Esophagus squamous epithelium (tissue), 5 donors: ENCODE data around the gene PLA2R1. TPM values are rescaled to one million over a fixed set of nuclear protein-coding genes. Genes with fewer than 3 reads are reported as not detected.
A peak's percentile ranks its signal among the peaks of the same experiment; 100 is the strongest.

ENCODE experiments used
- DNase-seq: peaks from one replicate; lab custom pipeline; 2025; lab: John Stamatoyannopoulos, UW
- H3K27ac ChIP-seq, 4 donors: fragments of 200-600 bp; sonication (generic); one replicate each; pipeline ENCODE4 v1.5.1; 2016 to 2019; ENCODE audit warnings: mild to moderate bottlenecking in 1 of 4
- H3K27me3 ChIP-seq, 4 donors: fragments of 200-600 bp; sonication (generic); 1 replicate in 3 of 4; 2 replicates in 1 of 4; pipeline versions ENCODE4 v1.5.1 to v1.6.0; 2017 to 2021; ENCODE audit warnings: antibody characterized with exemption in 1 of 4
- H3K36me3 ChIP-seq, 3 donors: fragments of 200-600 bp; sonication (generic); one replicate each; pipeline ENCODE4 v1.5.1; 2016 to 2019
- H3K4me1 ChIP-seq, 3 donors: fragments of 200-600 bp; sonication (generic); one replicate each; pipeline ENCODE4 v1.5.1; 2017 to 2019
- H3K4me3 ChIP-seq, 4 donors: fragments of 200-600 bp; sonication (generic); 1 replicate in 3 of 4; 2 replicates in 1 of 4; pipeline ENCODE4 v1.5.1; 2016 to 2019; ENCODE audit warnings: mild to moderate bottlenecking in 2 of 4, moderate library complexity in 1 of 4
- H3K9me3 ChIP-seq, 3 donors: fragments of 200-600 bp; sonication (generic); one replicate each; pipeline ENCODE4 v1.5.1; 2016 to 2019
- POLR2A ChIP-seq, 4 donors: fragments of 450-650 bp; IDR thresholded peaks; one replicate each; pipeline ENCODE4 v1.6.1; 2017; ENCODE audit warnings: antibody characterized with exemption in 4 of 4, mild to moderate bottlenecking in 4 of 4, moderate library complexity in 3 of 4
- WGBS, 2 donors: methylation state at CpG; one replicate each; pipeline ENCODE4 v1.1.5; 2018; 5-methylcytosine and 5-hydroxymethylcytosine counted together
- intact Hi-C: fragments of 100-400 bp; cut with DNase I; formaldehyde crosslinking; loops from one replicate; pipeline ENCODE4 v1.15.0; 2022
- total RNA-seq, 4 donors: library from RNA; depleted of rRNA; stranded (reverse); fragments of >200 nt; gene quantifications; one replicate each; pipeline ENCODE4 v1.1.0, GENCODE V29; 2016
- TF ChIP-seq, protein P1 (sequence below), 6 experiments: fragments of 450-650 bp in 4 of 6; fragments of 200-600 bp in 2 of 6; sonication (generic) in 2 of 6; IDR thresholded peaks; one replicate each; pipeline ENCODE4 v1.5.1; 2016 to 2019; ENCODE audit warnings: antibody characterized with exemption in 6 of 6, mild to moderate bottlenecking in 4 of 6, moderate library complexity in 4 of 6
- donor health status: DM: yes; HTN: yes; CAD: no.

The PLA2R1 gene
- total RNA-seq, result 10 to 100 TPM in 3 of 4 donors, 1 to 10 TPM in 1; 9.2 to 18.9 (median 12.3) TPM

DNA sequence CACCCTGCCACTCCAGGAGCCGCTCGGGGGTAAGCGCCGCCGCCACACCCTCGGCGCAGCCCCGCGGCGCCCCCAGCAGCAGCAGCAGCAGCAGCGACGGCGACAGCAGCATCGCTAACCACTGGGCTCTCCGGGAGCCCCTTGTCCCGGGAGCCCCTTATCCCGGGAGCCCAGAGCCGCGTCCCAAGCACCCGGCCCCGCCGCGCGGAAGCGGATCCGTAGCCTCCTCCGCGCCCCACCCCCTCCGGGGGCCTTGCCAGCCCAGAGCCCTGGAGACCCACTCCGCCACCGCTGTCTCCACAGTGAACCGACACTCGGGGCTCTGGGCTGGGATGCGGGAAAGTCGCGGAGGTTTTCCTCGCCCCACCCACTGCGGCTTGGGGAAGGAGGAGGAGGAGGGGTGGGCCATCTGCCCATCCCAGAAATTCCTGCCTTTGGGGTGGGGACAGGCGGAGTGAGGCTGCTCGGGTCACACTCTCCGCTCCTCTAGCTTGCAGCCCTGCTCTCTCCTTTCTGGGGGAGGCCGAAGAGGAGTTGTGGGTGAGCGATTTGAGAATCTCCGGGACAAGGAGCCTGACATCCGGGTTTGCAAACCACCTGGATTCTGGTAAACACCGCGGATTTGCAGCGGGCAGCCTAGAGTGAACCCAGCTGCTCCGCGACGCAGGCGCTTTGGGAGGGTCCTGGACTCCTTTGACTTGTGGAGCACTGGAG is at the start of gene PLA2R1:
Gene PLA2R1 (minus strand): TSS at position 324 of the 714 bp plus-strand sequence. CDS start 212 bp downstream, at position 112.
- WGBS, 2 donors, result 0 to 3% methylated on average over 2 to 11 of the region's 52 CpGs
- no peaks in the 10 kb centered on the region for H3K36me3 ChIP-seq
- H3K4me1 ChIP-seq, result peaks cover 13 to 35% (median 16%) of the 10 kb centered on the region in 3 donors
- H3K27me3 ChIP-seq, result peaks cover 0 to 6% (median 0%) of the 10 kb centered on the region in 4 donors
- no peak for DNase-seq
- peak within 1 kb of the TSS; percentile 68 to 89 (median 88) for H3K27ac ChIP-seq
- intact Hi-C loops, result no loop called here
- peak within 1 kb of the TSS; percentile 82 to 88 (median 86) for H3K4me3 ChIP-seq
- TF ChIP-seq, protein P1, sequence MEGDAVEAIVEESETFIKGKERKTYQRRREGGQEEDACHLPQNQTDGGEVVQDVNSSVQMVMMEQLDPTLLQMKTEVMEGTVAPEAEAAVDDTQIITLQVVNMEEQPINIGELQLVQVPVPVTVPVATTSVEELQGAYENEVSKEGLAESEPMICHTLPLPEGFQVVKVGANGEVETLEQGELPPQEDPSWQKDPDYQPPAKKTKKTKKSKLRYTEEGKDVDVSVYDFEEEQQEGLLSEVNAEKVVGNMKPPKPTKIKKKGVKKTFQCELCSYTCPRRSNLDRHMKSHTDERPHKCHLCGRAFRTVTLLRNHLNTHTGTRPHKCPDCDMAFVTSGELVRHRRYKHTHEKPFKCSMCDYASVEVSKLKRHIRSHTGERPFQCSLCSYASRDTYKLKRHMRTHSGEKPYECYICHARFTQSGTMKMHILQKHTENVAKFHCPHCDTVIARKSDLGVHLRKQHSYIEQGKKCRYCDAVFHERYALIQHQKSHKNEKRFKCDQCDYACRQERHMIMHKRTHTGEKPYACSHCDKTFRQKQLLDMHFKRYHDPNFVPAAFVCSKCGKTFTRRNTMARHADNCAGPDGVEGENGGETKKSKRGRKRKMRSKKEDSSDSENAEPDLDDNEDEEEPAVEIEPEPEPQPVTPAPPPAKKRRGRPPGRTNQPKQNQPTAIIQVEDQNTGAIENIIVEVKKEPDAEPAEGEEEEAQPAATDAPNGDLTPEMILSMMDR (IDR thresholded peaks at IDR 0.05), result no peak
- TF ChIP-seq POLR2A (IDR thresholded peaks at IDR 0.05), result peak in 1 of 4 donors; percentile 17
- no peaks in the 10 kb centered on the region for H3K9me3 ChIP-seq

DNA sequence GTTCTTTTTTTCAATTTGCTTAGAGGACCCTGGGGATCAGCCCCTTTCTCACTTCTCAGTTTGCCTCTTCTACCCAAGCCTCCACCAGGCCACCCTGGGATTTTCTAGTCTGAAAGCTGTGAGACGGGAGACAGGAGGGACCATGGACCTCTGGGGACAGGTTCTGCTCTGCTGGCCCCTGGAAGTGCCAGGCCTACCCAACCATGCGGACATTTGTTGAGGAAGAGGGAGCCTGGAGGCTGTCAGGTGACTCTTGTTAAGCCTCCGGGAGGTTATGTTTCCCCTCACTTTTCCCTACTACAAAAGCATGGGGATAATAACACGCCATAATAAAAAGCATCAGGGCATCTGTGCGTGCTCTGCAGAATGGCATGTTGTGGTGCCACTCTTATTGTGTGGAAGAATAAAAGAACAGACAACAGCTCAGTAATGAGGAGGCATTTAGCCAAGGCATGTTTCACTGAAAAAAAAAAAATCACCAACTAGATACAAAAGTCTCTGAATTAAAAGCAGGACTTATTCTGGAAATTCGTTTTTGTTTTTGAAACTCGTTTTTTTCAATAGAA is 48.3 kb upstream of the PLA2R1 start:
- Histone ChIP-seq H3K9me3 (no peaks in the 10 kb centered on the region), H3K27ac (peak overlapping the region in 3 of 4 donors; percentile 44 to 82 (median 72)), H3K4me3 (no peak overlapping the region), H3K36me3 (peaks cover 0 to 21% (median 0%) of the 10 kb centered on the region in 3 donors), H3K27me3 (no peaks in the 10 kb centered on the region), H3K4me1 (peaks cover 0 to 40% (median 5%) of the 10 kb centered on the region in 3 donors)
- WGBS, 2 donors, result 56 to 62% methylated on average over 7 of the region's 7 CpGs
- no peak for DNase-seq
- TF ChIP-seq, protein P1 (IDR thresholded peaks at IDR 0.05), result no peak
- TF ChIP-seq POLR2A (IDR thresholded peaks at IDR 0.05), result no peak
- intact Hi-C loops, result no loop called here

DNA sequence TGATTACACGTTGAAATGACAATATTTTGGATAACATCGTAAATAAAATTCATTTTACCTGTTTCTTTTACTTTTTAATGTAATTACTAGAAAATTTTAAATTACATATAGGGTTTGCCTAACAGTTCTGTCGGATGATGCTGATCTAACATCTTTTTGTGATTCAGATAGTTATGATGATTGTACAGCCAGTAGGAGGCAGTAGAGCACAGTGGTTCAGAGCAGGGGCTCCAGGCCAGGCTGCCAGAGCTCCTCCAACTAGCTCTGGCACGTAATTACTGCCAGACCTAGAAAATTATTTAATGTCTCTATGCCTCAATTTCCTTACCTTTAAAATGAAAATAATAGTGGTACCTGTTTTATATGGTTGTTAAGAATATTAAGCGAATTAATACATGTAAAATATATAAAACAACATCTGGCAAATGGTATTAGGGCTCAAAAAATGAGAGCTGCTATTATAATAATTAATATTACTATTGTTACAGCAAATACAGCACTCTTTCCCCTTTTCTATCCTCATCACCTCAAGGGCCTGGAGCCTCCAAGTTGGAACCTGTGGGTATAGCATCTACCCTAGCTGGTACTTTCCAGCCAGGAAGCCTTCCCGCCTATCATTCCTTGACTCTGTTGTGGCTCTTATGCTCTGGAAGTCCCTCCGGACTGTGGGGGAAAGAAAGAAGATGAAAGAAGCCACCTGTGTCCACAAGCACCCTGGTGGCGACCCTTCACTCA is 47.7 kb upstream of the PLA2R1 start:
- Histone ChIP-seq H3K27me3 (no peaks in the 10 kb centered on the region), H3K36me3 (peaks cover 0 to 27% (median 0%) of the 10 kb centered on the region in 3 donors), H3K27ac (peak overlapping the region in 3 of 4 donors; percentile 59 to 82 (median 72)), H3K4me3 (no peak overlapping the region), H3K4me1 (peaks cover 0 to 35% (median 5%) of the 10 kb centered on the region in 3 donors), H3K9me3 (no peaks in the 10 kb centered on the region)
- TF ChIP-seq, protein P1 (IDR thresholded peaks at IDR 0.05), result peak; percentile 47 to 87 (median 74)
- no peak for TF ChIP-seq POLR2A (IDR thresholded peaks at IDR 0.05)
- DNase-seq, result no peak
- intact Hi-C loops, result no loop called here
- 32% methylated on average over 8 of the region's 8 CpGs for WGBS, 2 donors

DNA sequence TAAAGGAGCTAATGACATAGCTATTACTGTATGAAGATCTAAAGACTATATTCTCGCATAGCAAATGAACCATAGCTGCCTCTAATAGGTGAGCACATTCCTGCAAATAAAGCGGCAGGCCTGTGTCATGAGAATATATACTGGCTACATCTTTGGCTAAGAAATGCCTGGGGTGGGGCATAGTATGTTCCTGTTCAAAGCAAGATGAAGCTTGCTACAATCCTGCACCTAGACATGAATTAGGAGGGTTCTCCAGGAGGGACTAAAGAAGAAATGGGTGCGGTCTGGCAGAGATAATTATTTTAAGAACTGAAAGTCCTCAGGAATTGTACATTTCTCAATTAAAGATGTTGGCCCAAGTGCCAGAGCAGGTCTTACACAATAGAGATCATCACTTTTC is 46.8 kb upstream of the PLA2R1 start:
- TF ChIP-seq, protein P1 (IDR thresholded peaks at IDR 0.05), result no peak
- no peak for TF ChIP-seq POLR2A (IDR thresholded peaks at IDR 0.05)
- Histone ChIP-seq H3K4me3 (no peak overlapping the region), H3K9me3 (no peaks in the 10 kb centered on the region), H3K27ac (peak overlapping the region; percentile 59 to 82 (median 64)), H3K36me3 (peaks cover 0 to 30% (median 0%) of the 10 kb centered on the region in 3 donors), H3K4me1 (peaks cover 0 to 33% (median 5%) of the 10 kb centered on the region in 3 donors), H3K27me3 (no peaks in the 10 kb centered on the region)
- no peak for DNase-seq
- 33 to 71% methylated on average over 3 of the region's 3 CpGs for WGBS, 2 donors
- intact Hi-C loops, result no loop called here
